ENCODE results near the gene DCD. TPM values are rescaled to one million over a fixed set of nuclear protein-coding genes. Genes with fewer than 3 reads are reported as not detected.

The DCD gene
- total RNA-seq: not detected in 2 replicates

GRCh38 chr12:54648265-54648664 is at the start of gene DCD:
DCD (minus strand) TSS chr12:54648365; CDS start chr12:54648303, 62 bp downstream.

GRCh38 chr12:54634795-54635194 is 13.4 kb downstream of the DCD start, which contains the start of gene LACRT:
LACRT (minus strand) TSS chr12:54634895; CDS start chr12:54634841, 54 bp downstream.

Other genes with a start within 250 kb of the DCD start
- gene ITGA5, start 229.1 kb downstream of the DCD start, total RNA-seq: 183 and 186 TPM in 2 replicates
- not detected in 2 replicates for gene GTSF1, start 174.8 kb downstream of the DCD start, total RNA-seq
- under 0.01 TPM in 1 of 2 replicates, not detected in the other for gene NCKAP1L, start 150.6 kb downstream of the DCD start, total RNA-seq
- gene PDE1B, start 98.8 kb downstream of the DCD start, total RNA-seq: 0.28 TPM in 1 of 2 replicates, not detected in the other
- gene PPP1R1A, start 59.7 kb downstream of the DCD start, total RNA-seq: not detected in 2 replicates
- not detected in 2 replicates for gene LACRT, start 13.5 kb downstream of the DCD start, total RNA-seq
- not detected in 2 replicates for gene MUCL1, start 206.2 kb upstream of the DCD start, total RNA-seq

Data from smooth muscle cell of bladder (primary cell).